Glutamatergic neuron (in vitro differentiated cells): ENCODE results near the gene PIGN. TPM values are rescaled to one million over a fixed set of nuclear protein-coding genes. Genes with fewer than 3 reads are reported as not detected.
A peak's percentile ranks its signal among the peaks of the same experiment; 100 is the strongest.

Experiments
- DNase-seq: peaks from one replicate; pipeline ENCODE4 v3.0.0; 2022
- H3K27ac Mint-ChIP-seq: one replicate; pipeline ENCODE4 v1.8.0; 2020; ENCODE audit warnings: mild to moderate bottlenecking, mixed read lengths, inconsistent platforms; ENCODE audit not compliant: unreplicated experiment
- H3K27me3 Mint-ChIP-seq: one replicate; pipeline ENCODE4 v1.8.0; 2020; ENCODE audit warnings: mild to moderate bottlenecking, moderate library complexity, mixed read lengths, inconsistent platforms; ENCODE audit not compliant: unreplicated experiment
- H3K36me3 Mint-ChIP-seq: one replicate; pipeline ENCODE4 v1.8.0; 2020; ENCODE audit warnings: mild to moderate bottlenecking, mixed read lengths, inconsistent platforms; ENCODE audit not compliant: unreplicated experiment
- H3K4me1 Mint-ChIP-seq: one replicate; pipeline ENCODE4 v1.8.0; 2020; ENCODE audit warnings: mild to moderate bottlenecking, low read depth, mixed read lengths, inconsistent platforms; ENCODE audit not compliant: unreplicated experiment
- H3K4me3 Mint-ChIP-seq: one replicate; pipeline ENCODE4 v1.8.0; 2020; ENCODE audit warnings: mild to moderate bottlenecking, mixed read lengths, inconsistent platforms; ENCODE audit not compliant: unreplicated experiment
- H3K9me3 Mint-ChIP-seq: one replicate; pipeline ENCODE4 v1.8.0; 2020; ENCODE audit warnings: mild to moderate bottlenecking, moderate library complexity, mixed read lengths, inconsistent platforms; ENCODE audit not compliant: unreplicated experiment
- long read RNA-seq: library from polyadenylated mRNA; unstranded; transcript quantifications from one replicate; pipeline ENCODE4 v2.0.0, GENCODE V29; 2020; ENCODE audit not compliant: unreplicated experiment
- total RNA-seq: library from RNA; stranded (reverse); fragmentation: NEBNext Ultra II Directional; extraction: Animal tissue kit (Norgen Biotek cat#: 25700); gene quantifications from one replicate; pipeline ENCODE4 v1.2.1, GENCODE V29; 2021; ENCODE audit not compliant: unreplicated experiment
- TF ChIP-seq, protein P1 (sequence below): fragments of 200-600 bp; sonication (generic); IDR thresholded peaks from one replicate; pipeline ENCODE4 v1.5.0; 2021; ENCODE audit not compliant: partially characterized antibody, unreplicated experiment

Gene PIGN, protein sequence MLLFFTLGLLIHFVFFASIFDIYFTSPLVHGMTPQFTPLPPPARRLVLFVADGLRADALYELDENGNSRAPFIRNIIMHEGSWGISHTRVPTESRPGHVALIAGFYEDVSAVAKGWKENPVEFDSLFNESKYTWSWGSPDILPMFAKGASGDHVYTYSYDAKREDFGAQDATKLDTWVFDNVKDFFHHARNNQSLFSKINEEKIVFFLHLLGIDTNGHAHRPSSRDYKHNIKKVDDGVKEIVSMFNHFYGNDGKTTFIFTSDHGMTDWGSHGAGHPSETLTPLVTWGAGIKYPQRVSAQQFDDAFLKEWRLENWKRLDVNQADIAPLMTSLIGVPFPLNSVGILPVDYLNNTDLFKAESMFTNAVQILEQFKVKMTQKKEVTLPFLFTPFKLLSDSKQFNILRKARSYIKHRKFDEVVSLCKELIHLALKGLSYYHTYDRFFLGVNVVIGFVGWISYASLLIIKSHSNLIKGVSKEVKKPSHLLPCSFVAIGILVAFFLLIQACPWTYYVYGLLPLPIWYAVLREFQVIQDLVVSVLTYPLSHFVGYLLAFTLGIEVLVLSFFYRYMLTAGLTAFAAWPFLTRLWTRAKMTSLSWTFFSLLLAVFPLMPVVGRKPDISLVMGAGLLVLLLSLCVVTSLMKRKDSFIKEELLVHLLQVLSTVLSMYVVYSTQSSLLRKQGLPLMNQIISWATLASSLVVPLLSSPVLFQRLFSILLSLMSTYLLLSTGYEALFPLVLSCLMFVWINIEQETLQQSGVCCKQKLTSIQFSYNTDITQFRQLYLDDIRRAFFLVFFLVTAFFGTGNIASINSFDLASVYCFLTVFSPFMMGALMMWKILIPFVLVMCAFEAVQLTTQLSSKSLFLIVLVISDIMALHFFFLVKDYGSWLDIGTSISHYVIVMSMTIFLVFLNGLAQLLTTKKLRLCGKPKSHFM
- total RNA-seq = 10.2 TPM
- long read RNA-seq, full-length matches to known transcripts = 1 of 3 reads
- long read RNA-seq, partial matches to known transcripts = 0 of 3 reads
- long read RNA-seq, other reads (novel, unspliced or antisense) = 2 of 3 reads

DNA sequence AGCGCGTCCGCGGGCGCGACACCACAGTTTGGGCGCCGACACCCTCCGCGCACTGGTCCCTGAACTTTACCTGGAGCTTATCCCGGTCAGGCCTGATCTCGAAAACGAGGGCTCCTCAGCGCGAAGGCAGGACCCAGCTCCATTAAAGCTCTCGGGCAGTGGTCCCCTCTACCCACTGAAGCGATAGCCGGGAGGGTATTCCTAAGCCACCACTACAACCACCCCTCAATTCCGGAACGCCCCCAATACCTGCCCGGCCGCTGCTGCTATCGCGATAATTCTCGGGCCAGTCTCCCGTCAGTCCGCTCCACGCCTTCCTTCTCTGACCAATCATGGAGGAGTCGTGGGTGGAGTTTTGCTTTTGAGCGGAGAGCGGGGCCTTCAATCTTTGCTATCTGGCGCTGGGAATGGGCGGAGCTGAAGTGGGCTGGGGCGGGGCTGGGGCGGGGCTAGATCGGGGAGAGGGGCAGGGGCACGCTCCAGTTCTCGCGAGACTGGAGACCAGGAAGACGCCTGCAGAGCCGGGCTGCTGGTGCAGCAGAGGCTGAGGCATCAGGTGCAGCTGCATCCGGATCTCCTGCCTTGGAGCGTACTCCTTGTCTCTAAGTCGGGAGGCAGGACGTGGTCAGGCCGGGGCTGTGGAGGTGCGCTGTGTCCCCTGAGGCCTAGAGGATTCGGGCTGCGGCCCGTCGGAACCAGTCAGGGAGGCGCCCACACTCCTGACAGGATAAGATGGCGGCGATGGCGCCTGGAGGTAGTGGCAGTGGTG is at the start of gene PIGN, which contains the start of gene RELCH:
TSS of gene PIGN (minus strand) at position 283 of the 769 bp plus-strand sequence. CDS start 25,703 bp downstream, outside the sequence.
TSS of gene RELCH (plus strand) at position 482 of the 769 bp plus-strand sequence. CDS start at position 733, 251 bp downstream.
- peaks cover 11% of the 10 kb centered on the region for H3K27me3 Mint-ChIP-seq
- H3K27ac Mint-ChIP-seq = peak within 1 kb of the TSS; percentile 98
- H3K36me3 Mint-ChIP-seq = no peaks in the 10 kb centered on the region
- H3K4me1 Mint-ChIP-seq = peaks cover 16% of the 10 kb centered on the region
- H3K4me3 Mint-ChIP-seq = peak within 1 kb of the TSS; percentile 95
- H3K9me3 Mint-ChIP-seq = peaks cover 11% of the 10 kb centered on the region
- TF ChIP-seq, protein P1, sequence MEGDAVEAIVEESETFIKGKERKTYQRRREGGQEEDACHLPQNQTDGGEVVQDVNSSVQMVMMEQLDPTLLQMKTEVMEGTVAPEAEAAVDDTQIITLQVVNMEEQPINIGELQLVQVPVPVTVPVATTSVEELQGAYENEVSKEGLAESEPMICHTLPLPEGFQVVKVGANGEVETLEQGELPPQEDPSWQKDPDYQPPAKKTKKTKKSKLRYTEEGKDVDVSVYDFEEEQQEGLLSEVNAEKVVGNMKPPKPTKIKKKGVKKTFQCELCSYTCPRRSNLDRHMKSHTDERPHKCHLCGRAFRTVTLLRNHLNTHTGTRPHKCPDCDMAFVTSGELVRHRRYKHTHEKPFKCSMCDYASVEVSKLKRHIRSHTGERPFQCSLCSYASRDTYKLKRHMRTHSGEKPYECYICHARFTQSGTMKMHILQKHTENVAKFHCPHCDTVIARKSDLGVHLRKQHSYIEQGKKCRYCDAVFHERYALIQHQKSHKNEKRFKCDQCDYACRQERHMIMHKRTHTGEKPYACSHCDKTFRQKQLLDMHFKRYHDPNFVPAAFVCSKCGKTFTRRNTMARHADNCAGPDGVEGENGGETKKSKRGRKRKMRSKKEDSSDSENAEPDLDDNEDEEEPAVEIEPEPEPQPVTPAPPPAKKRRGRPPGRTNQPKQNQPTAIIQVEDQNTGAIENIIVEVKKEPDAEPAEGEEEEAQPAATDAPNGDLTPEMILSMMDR = no peak
- peak; percentile 93 for DNase-seq

DNA sequence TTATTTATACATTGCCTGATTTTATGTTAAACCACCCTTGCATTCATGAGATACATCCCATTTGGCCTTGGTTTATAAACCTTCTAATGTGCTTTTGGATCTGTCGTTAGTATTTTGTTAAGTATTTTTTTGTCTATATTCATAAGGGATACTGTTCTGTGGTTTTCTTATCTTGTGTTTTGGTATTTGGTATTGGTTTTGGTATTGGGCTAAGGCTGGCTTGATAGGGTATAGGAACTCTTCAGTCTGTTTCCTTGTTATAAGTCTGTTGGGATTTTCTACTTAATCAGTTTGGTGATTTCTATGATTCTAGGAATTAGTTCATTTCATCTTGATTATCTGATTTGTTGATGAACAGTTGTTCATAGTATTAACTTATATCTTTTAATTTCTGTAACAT is 49.4 kb upstream of the PIGN start:
- H3K9me3 Mint-ChIP-seq = no peaks in the 10 kb centered on the region
- H3K27ac Mint-ChIP-seq = no peak overlapping the region
- no peaks in the 10 kb centered on the region for H3K36me3 Mint-ChIP-seq
- TF ChIP-seq, protein P1 = no peak
- no peaks in the 10 kb centered on the region for H3K27me3 Mint-ChIP-seq
- H3K4me3 Mint-ChIP-seq = no peak overlapping the region
- DNase-seq = no peak
- H3K4me1 Mint-ChIP-seq = no peaks in the 10 kb centered on the region

DNA sequence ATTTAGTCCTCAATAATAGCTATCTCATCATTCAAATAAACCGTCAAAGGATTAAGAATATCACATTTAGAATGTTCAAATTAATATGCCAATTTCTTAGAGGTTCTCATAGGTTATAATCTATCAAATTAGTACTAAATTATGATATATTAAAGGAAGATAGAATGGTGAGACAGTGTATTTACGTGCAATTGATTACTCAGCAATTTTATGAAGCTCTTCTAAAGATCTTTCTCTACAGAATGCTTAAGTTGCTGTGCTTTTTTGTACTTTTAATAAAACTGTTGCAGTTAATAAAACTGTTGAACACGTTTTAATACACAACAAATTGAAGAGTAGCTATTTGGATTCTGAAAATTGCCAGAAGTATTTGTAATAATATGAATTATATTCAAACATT is 39.2 kb upstream of the PIGN start:
- DNase-seq = no peak
- Mint-ChIP-seq H3K4me1 (no peaks in the 10 kb centered on the region), H3K36me3 (no peaks in the 10 kb centered on the region), H3K27ac (no peak overlapping the region), H3K9me3 (peaks cover 2% of the 10 kb centered on the region), H3K27me3 (no peaks in the 10 kb centered on the region), H3K4me3 (no peak overlapping the region)
- TF ChIP-seq, protein P1 = no peak

DNA sequence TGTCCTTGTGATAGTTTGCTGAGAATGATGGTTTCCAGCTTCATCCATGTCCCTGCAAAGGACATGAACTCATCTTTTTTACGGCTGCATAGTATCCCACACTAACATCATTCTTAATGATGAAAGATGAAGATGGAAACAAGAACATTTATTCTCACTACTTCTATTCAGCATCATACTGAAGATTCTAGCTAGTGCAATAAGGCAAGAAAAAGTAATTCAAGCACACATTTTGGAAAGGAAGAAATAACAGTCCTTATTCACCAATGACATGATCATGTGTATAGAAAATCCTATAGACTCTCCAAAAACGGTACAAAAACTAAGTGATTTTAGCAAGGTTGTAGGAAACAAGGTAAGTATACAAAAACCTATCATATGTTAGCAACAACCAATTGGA is 37.4 kb upstream of the PIGN start:
- no peaks in the 10 kb centered on the region for H3K36me3 Mint-ChIP-seq
- no peaks in the 10 kb centered on the region for H3K27me3 Mint-ChIP-seq

More for the DNA sequence above, 37.4 kb upstream of the PIGN start:
- Mint-ChIP-seq H3K27ac (no peak overlapping the region), H3K9me3 (peaks cover 2% of the 10 kb centered on the region), H3K4me1 (no peaks in the 10 kb centered on the region), H3K4me3 (no peak overlapping the region)
- TF ChIP-seq, protein P1 = no peak
- no peak for DNase-seq
